GM18526 (cell line): ENCODE results near the gene UBAP2.

Experiments used
- POLR2A ChIP-seq: IDR thresholded peaks from 3 replicates; pipeline ENCODE4 v1.6.1; 2011; ENCODE audit not compliant: insufficient read length; ENCODE audit errors: extremely low read depth

The UBAP2 gene

GRCh38 chr9:33942471-33943083, 106.1 kb downstream of the UBAP2 start:
- no peak for TF ChIP-seq POLR2A

GRCh38 chr9:33939924-33940874, 108.5 kb downstream of the UBAP2 start:
- no peak for TF ChIP-seq POLR2A

DNA sequence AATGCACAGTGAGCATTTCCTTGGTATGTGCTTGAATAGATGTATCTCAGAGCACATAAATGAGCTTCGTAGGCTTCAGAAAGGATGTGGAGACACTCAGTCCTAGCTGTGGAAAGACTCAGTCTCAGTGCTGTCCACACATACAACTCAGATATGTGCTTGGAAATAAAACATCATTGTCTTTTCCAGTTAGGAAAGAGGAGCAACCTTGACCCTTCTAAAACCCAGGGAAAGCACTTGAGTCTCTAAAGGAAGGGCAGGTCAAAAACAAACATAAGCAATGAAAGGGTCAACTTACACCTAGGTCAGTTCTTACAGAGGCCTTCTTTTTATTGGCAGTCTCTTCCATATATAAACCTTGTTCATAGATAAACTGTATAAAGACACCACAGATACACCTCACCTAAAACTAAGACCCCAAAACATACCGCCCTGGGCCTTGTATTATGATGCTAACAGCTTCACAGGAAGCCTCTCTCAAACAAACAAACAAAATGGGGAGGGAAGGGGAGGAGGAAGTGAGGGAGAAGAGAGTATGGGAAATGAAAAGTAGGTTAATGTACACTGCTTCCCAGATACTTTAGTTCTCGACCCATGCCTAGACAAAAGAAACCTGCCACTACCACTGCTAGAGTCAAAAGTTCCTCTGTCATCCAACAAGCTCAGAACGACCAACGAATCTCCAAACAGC, 114.4 kb downstream of the UBAP2 start:
- no peak for TF ChIP-seq POLR2A

GRCh38 chr9:33932078-33932807, 116.4 kb downstream of the UBAP2 start:
- TF ChIP-seq POLR2A = no peak

GRCh38 chr9:33931326-33931725, 117.4 kb downstream of the UBAP2 start:
- TF ChIP-seq POLR2A = no peak

GRCh38 chr9:33927694-33928093, 121.0 kb downstream of the UBAP2 start:
- TF ChIP-seq POLR2A = no peak

GRCh38 chr9:33926746-33927485, 121.8 kb downstream of the UBAP2 start:
- no peak for TF ChIP-seq POLR2A

DNA sequence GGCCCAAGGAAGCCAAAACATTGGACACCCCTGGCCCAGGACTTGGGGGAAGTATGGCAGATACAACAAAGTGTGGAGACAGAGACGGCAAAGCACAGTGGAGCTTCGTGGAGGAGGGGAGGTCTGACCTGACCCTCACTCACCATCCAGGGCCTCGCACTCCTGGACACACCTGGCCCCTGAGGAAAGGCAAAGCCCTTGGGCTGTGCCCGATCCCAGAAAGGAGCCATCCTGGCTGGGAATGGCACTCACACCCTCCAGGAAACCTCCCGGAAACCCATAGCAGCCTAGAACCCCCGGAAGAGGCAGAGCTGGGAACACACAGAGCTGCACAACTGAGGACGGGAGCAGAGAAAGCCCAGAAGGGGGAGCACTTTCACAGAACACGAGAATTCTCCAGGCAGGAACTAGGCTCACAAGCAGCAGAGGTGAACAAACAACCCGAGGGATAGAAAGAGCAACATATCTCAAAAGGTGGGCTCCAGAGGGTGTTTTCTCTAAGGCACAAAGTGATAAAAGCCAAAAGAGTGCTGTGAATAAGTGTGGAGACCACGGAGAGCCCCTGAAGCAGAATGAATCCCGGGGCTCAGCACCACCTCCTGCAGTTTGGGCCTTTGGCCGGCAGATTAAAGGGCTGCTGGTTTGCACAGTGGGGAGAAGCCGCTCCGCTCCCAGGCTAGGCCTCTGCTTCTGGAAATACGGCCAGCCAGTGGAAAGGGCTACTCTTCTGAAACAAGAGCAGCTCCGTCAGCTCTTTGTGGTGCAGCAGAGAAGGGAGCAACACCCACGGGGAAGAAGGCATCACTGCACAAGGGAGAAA, 123.5 kb downstream of the UBAP2 start:
- no peak for TF ChIP-seq POLR2A

GRCh38 chr9:33923998-33924701, 124.5 kb downstream of the UBAP2 start:
- TF ChIP-seq POLR2A = no peak

GRCh38 chr9:33923079-33923478, 125.6 kb downstream of the UBAP2 start:
- TF ChIP-seq POLR2A = no peak

- TF ChIP-seq POLR2A = no peak
These were observed 126.5 kb downstream of the UBAP2 start for GRCh38 chr9:33921967-33922895.

GRCh38 chr9:33919276-33919897, 129.3 kb downstream of the UBAP2 start:
- TF ChIP-seq POLR2A = no peak
